SK-N-SH (cell line): ENCODE data around the gene SDF4. TPM values are rescaled to one million over a fixed set of nuclear protein-coding genes. Genes with fewer than 3 reads are reported as not detected.

Source experiments
- CTCF ChIA-PET: fragments of 300-600, 350-600 bp; formaldehyde crosslinking; extraction: SDS; loops from one replicate; lab custom pipeline; 2021; lab: Yijun Ruan, JAX
- POLR2A ChIA-PET: fragments of 350-600 bp; sonication (Branson Sonifier 250); formaldehyde crosslinking; extraction: SDS; loops from one replicate; lab custom pipeline; 2020; ENCODE audit warnings: antibody characterized with exemption, inconsistent platforms; lab: Yijun Ruan, JAX
- DNase-seq: peaks from one replicate; pipeline ENCODE4 v3.0.0; 2012
- H2AFZ ChIP-seq: fragments of 200-600 bp; sonication (generic); 2 replicates; pipeline ENCODE4 v1.8.1; 2016; ENCODE audit warnings: antibody characterized with exemption, mild to moderate bottlenecking, low read depth
- H3F3A ChIP-seq: fragments of 200-600 bp; sonication (generic); replicated peaks from 2 replicates; pipeline ENCODE3; 2016; ENCODE audit warnings: antibody characterized with exemption, mild to moderate bottlenecking; ENCODE audit not compliant: insufficient read depth
- H3K27ac ChIP-seq, 2 experiments: fragments of 200-500 bp in 1 of 2; fragments of 200-600 bp in 1 of 2; sonication (Bioruptor generic) in 1 of 2; sonication (generic), shearing (Covaris generic) in 1 of 2; 2 replicates each; pipeline versions ENCODE4 v1.5.1 to v1.6.1; 2014 to 2016; ENCODE audit warnings: low read depth in 2 of 2, inconsistent platforms in 1 of 2, low read length in 1 of 2, mild to moderate bottlenecking in 1 of 2, mixed read lengths in 1 of 2
- H3K27me3 ChIP-seq: fragments of 200-600 bp; sonication (generic), shearing (Covaris generic); 2 replicates; pipeline ENCODE4 v1.6.1; 2016; ENCODE audit warnings: mixed run types; ENCODE audit not compliant: insufficient read depth
- H3K36me3 ChIP-seq, 2 experiments: fragments of 200-500 bp in 1 of 2; fragments of 200-600 bp in 1 of 2; sonication (Bioruptor generic) in 1 of 2; sonication (generic) in 1 of 2; replicated peaks in 1 of 2; 2 replicates each; pipeline versions ENCODE3 to v1.5.1; 2014 to 2016; ENCODE audit warnings: low read length in 1 of 2, mild to moderate bottlenecking in 1 of 2; ENCODE audit not compliant: insufficient read depth in 2 of 2, control insufficient read depth in 1 of 2
- H3K4me1 ChIP-seq, 2 experiments: fragments of 200-500 bp in 1 of 2; fragments of 200-600 bp in 1 of 2; sonication (Bioruptor generic) in 1 of 2; sonication (generic), shearing (Covaris generic) in 1 of 2; 2 replicates each; pipeline versions ENCODE4 v1.5.1 to v1.6.1; 2014 to 2016; ENCODE audit warnings: low read depth in 1 of 2, low read length in 1 of 2, mixed run types in 1 of 2; ENCODE audit not compliant: insufficient read depth in 2 of 2, control insufficient read depth in 1 of 2
- H3K4me2 ChIP-seq: fragments of 200-600 bp; sonication (generic), shearing (Covaris generic); 2 replicates; pipeline ENCODE4 v1.6.1; 2017; ENCODE audit warnings: mixed run types
- H3K4me3 ChIP-seq, 2 experiments: fragments of 200-500 bp in 1 of 2; fragments of 200-600 bp in 1 of 2; sonication (Bioruptor generic) in 1 of 2; sonication (generic), shearing (Covaris generic) in 1 of 2; 2 replicates each; pipeline versions ENCODE4 v1.5.1 to v1.8.1; 2014 to 2016; ENCODE audit warnings: low read depth in 2 of 2, inconsistent platforms in 1 of 2, low read length in 1 of 2, mild to moderate bottlenecking in 1 of 2, mixed read lengths in 1 of 2, moderate library complexity in 1 of 2
- H3K79me2 ChIP-seq: fragments of 200-600 bp; sonication (generic); 2 replicates; pipeline ENCODE4 v1.8.1; 2017; ENCODE audit warnings: mild to moderate bottlenecking; ENCODE audit not compliant: insufficient read depth
- H3K9ac ChIP-seq: fragments of 200-600 bp; sonication (generic); 2 replicates; pipeline ENCODE4 v1.6.1; 2017; ENCODE audit warnings: mixed run types
- H3K9me2 ChIP-seq: fragments of 200-600 bp; sonication (generic); 2 replicates; pipeline ENCODE4 v1.6.1; 2017; ENCODE audit warnings: mixed run types
- H3K9me3 ChIP-seq: fragments of 200-600 bp; sonication (generic); 2 replicates; pipeline ENCODE4 v1.6.1; 2017; ENCODE audit warnings: mixed run types, mild to moderate bottlenecking, moderate library complexity
- H4K20me1 ChIP-seq: fragments of 200-600 bp; sonication (generic); 2 replicates; pipeline ENCODE4 v1.6.1; 2017; ENCODE audit warnings: mild to moderate bottlenecking, mixed run types; ENCODE audit not compliant: insufficient read depth
- CHD2 ChIP-seq: fragments of 150-350 bp; IDR thresholded peaks from 2 replicates; pipeline ENCODE4 v1.6.1; 2018; ENCODE audit warnings: low read length; ENCODE audit not compliant: partially characterized antibody
- CTCF ChIP-seq: fragments of 200-600 bp; sonication (generic); IDR thresholded peaks from 2 replicates; pipeline ENCODE4 v1.6.1; 2017; ENCODE audit warnings: antibody characterized with exemption, mild to moderate bottlenecking, moderate library complexity
- FOSL2 ChIP-seq: IDR thresholded peaks from 2 replicates; pipeline ENCODE4 v1.4.0; 2012; ENCODE audit warnings: low read depth, mild to moderate bottlenecking, moderate library complexity, borderline replicate concordance
- GATA2 ChIP-seq: sonication (generic); formaldehyde crosslinking; IDR thresholded peaks from 2 replicates; pipeline ENCODE4 v1.5.0; 2020; ENCODE audit warnings: mild to moderate bottlenecking, missing genetic modification reagents
- IRF3 ChIP-seq: fragments of 150-350 bp; IDR thresholded peaks from 2 replicates; pipeline ENCODE4 v1.6.1; 2016; ENCODE audit warnings: mild to moderate bottlenecking, low read depth, low read length
- JUND ChIP-seq: IDR thresholded peaks from 2 replicates; pipeline ENCODE4 v1.4.0; 2012
- MAX ChIP-seq: IDR thresholded peaks from 2 replicates; pipeline ENCODE4 v1.4.0; 2012; ENCODE audit warnings: low read depth
- NRF1 ChIP-seq: IDR thresholded peaks from 2 replicates; pipeline ENCODE4 v1.6.1; 2012; ENCODE audit warnings: low read depth, mild to moderate bottlenecking, low read length
- PBX3 ChIP-seq: IDR thresholded peaks from 2 replicates; pipeline ENCODE4; 2012
- RAD21 ChIP-seq: IDR thresholded peaks from 2 replicates; pipeline ENCODE4 v1.6.1; 2012; ENCODE audit warnings: mild to moderate bottlenecking, low read length
- RCOR1 ChIP-seq: fragments of 150-350 bp; IDR thresholded peaks from 2 replicates; pipeline ENCODE4 v1.6.1; 2017; ENCODE audit warnings: antibody characterized with exemption, low read length
- REST ChIP-seq: IDR thresholded peaks from 2 replicates; pipeline ENCODE4 v1.6.1; 2012; ENCODE audit warnings: mild to moderate bottlenecking, low read depth, low read length, moderate library complexity
- SMC3 ChIP-seq: IDR thresholded peaks from 2 replicates; pipeline ENCODE4 v1.6.1; 2012; ENCODE audit warnings: low read depth, low read length, improper control_type of control experiment
- TCF12 ChIP-seq: IDR thresholded peaks from 2 replicates; pipeline ENCODE4 v1.4.0; 2012
- TEAD4 ChIP-seq: IDR thresholded peaks from 2 replicates; pipeline ENCODE4 v1.4.0; 2012; ENCODE audit warnings: mild to moderate bottlenecking, borderline replicate concordance; ENCODE audit not compliant: insufficient read depth
- USF2 ChIP-seq: fragments of 150-350 bp; IDR thresholded peaks from 2 replicates; pipeline ENCODE4 v1.6.1; 2017; ENCODE audit warnings: antibody characterized with exemption, low read length, low read depth, borderline replicate concordance
- YY1 ChIP-seq: IDR thresholded peaks from 2 replicates; pipeline ENCODE4 v1.4.0; 2012; ENCODE audit warnings: low read depth, mild to moderate bottlenecking
- WGBS: methylation state at CpG from one replicate; pipeline ENCODE4 v1.1.6; 2017; ENCODE audit warnings: low lambda C conversion rate; 5-methylcytosine and 5-hydroxymethylcytosine counted together
- polyA plus RNA-seq, 3 experiments: library from polyadenylated mRNA; depleted of rRNA; stranded (reverse); fragments of >200 nt; gene quantifications; 2 replicates each; pipeline ENCODE4 v1.2.3, GENCODE V29; 2012

Gene SDF4
- polyA plus RNA-seq, 1 of the 3 experiments (the other 2 are of a cell fraction), result 265 TPM

GRCh38 chr1:1255078-1255477 is 23.3 kb upstream of the SDF4 start:
- Histone ChIP-seq H4K20me1 (0 out of 2 replicates have a peak, but pooled peaks cover 11% of the 10 kb centered on the region), H3K4me2 (no peak overlapping the region), H3K27me3 (no peaks in the 10 kb centered on the region), H3K36me3 (peaks cover 0 to 46% of the 10 kb centered on the region in 2 experiments), H3K9me3 (no peaks in the 10 kb centered on the region), H3K9ac (no peak overlapping the region), H3K4me3 (no peak overlapping the region), H3K79me2 (no peaks in the 10 kb centered on the region), H3K9me2 (no peaks in the 10 kb centered on the region), H3K27ac (no peak overlapping the region), H3F3A (no peaks in the 10 kb centered on the region), H3K4me1 (no peaks in the 10 kb centered on the region; a peak in 1 of 4 replicates), H2AFZ (no peak overlapping the region)
- TF ChIP-seq REST (no peak), SMC3 (no peak), NRF1 (no peak), USF2 (no peak), GATA2 (no peak), YY1 (no peak), RAD21 (no peak), MAX (no peak), RCOR1 (no peak), TCF12 (no peak), IRF3 (no peak), JUND (no peak), PBX3 (no peak), CHD2 (no peak), TEAD4 (no peak), CTCF (no peak), FOSL2 (no peak)
- 95% methylated on average over 13 of the region's 26 CpGs for whole genome bisulfite sequencing
- ChIA-PET POLR2A (no interaction called here), CTCF (interaction anchor here (1.0 to 2.0 kb wide), 4 partner anchors 9 to 223 kb away, joined by 3 to 11 read pairs (median 4); partner anchors contain the start of gene C1QTNF12)
- no peak for DNase-seq
